ENCODE results near the gene TCP10L.

The TCP10L gene

GRCh38 chr21:32572574-32573420, 12.5 kb downstream of the TCP10L start:
- DNase-seq (ENCODE audit: low spot score), result no peak
- no peak for TF ChIP-seq CTCF (IDR thresholded peaks at IDR 0.05; ENCODE audit: extremely low read depth, missing control alignments)

- TF ChIP-seq CTCF (IDR thresholded peaks at IDR 0.05; ENCODE audit: extremely low read depth, missing control alignments), result no peak
- DNase-seq (ENCODE audit: low spot score), result no peak
Measured at GRCh38 chr21:32570456-32570855, 14.9 kb downstream of the TCP10L start.

GRCh38 chr21:32569261-32570230, 15.8 kb downstream of the TCP10L start:
- TF ChIP-seq CTCF (IDR thresholded peaks at IDR 0.05; ENCODE audit: extremely low read depth, missing control alignments), result peak; percentile 82

GRCh38 chr21:32567626-32568025, 17.7 kb downstream of the TCP10L start:
- DNase-seq (ENCODE audit: low spot score), result no peak
- TF ChIP-seq CTCF (IDR thresholded peaks at IDR 0.05; ENCODE audit: extremely low read depth, missing control alignments), result no peak

More at GRCh38 chr21:32569261-32570230, 15.8 kb downstream of the TCP10L start:
- peak; percentile 84 for DNase-seq (ENCODE audit: low spot score)

- DNase-seq (ENCODE audit: low spot score), result no peak
- TF ChIP-seq CTCF (IDR thresholded peaks at IDR 0.05; ENCODE audit: extremely low read depth, missing control alignments), result no peak
Measured at GRCh38 chr21:32566741-32567389, 18.5 kb downstream of the TCP10L start.

GRCh38 chr21:32565856-32566465, 19.4 kb downstream of the TCP10L start:
- no peak for TF ChIP-seq CTCF (IDR thresholded peaks at IDR 0.05; ENCODE audit: extremely low read depth, missing control alignments)
- DNase-seq (ENCODE audit: low spot score), result no peak
